Transverse colon (tissue), 4 donors: ENCODE data around the gene FGF8. TPM values are rescaled to one million over a fixed set of nuclear protein-coding genes. Genes with fewer than 3 reads are reported as not detected.

ENCODE experiments used
- DNase-seq: peaks from one replicate; pipeline ENCODE4 v3.0.0-alpha.2; 2019
- H3K27ac ChIP-seq, 4 donors: fragments of 200-600 bp; sonication (generic); 2 replicates each; pipeline ENCODE4 v1.5.1; 2016 to 2018; ENCODE audit warnings: inconsistent platforms in 4 of 4
- H3K27me3 ChIP-seq: fragments of 200-600 bp; sonication (generic); 2 replicates; pipeline ENCODE4 v1.5.1; 2017; ENCODE audit warnings: inconsistent platforms
- H3K36me3 ChIP-seq, 4 donors: fragments of 200-600 bp; sonication (generic); 2 replicates each; pipeline ENCODE4 v1.5.1; 2017 to 2019; ENCODE audit warnings: inconsistent platforms in 4 of 4
- H3K4me1 ChIP-seq, 4 donors: fragments of 200-600 bp; sonication (generic); 2 replicates each; pipeline ENCODE4 v1.5.1; 2017 to 2020; ENCODE audit warnings: inconsistent platforms in 4 of 4
- H3K4me3 ChIP-seq, 4 donors: fragments of 200-600 bp; sonication (generic); 1 replicate in 1 of 4; 2 replicates in 3 of 4; pipeline versions ENCODE4 v1.5.1 to v1.6.1; 2017 to 2019; ENCODE audit warnings: inconsistent platforms in 4 of 4
- H3K9me3 ChIP-seq, 2 donors: fragments of 200-600 bp; sonication (generic); 2 replicates each; pipeline ENCODE4 v1.5.1; 2017 to 2019; ENCODE audit warnings: inconsistent platforms in 2 of 2
- CTCF ChIP-seq, 5 experiments: fragments of 200-600 bp in 3 of 5; fragments of 450-650 bp in 2 of 5; sonication (generic) in 3 of 5; IDR thresholded peaks; 1 replicate in 2 of 5; 2 replicates in 3 of 5; pipeline ENCODE4 v1.5.1; 2016 to 2017; ENCODE audit warnings: antibody characterized with exemption in 5 of 5, inconsistent platforms in 3 of 5, mild to moderate bottlenecking in 2 of 5, moderate library complexity in 1 of 5
- EP300 ChIP-seq: sonication (generic); formaldehyde crosslinking; IDR thresholded peaks from one replicate; pipeline ENCODE4 v1.6.1; 2017; ENCODE audit warnings: antibody characterized with exemption, low read depth
- POLR2A ChIP-seq: fragments of 450-650 bp; IDR thresholded peaks from one replicate; pipeline ENCODE4 v1.6.1; 2016; ENCODE audit warnings: antibody characterized with exemption, mild to moderate bottlenecking, moderate library complexity
- POLR2AphosphoS5 ChIP-seq, 3 donors: sonication (generic); formaldehyde crosslinking; IDR thresholded peaks; one replicate each; pipeline ENCODE4 v1.6.1; 2016; ENCODE audit warnings: antibody characterized with exemption in 3 of 3
- WGBS, 2 donors: methylation state at CpG; one replicate each; pipeline ENCODE4 v1.1.5; 2018; ENCODE audit warnings: low coverage in 1 of 2; 5-methylcytosine and 5-hydroxymethylcytosine counted together
- in situ Hi-C, 4 donors: fragments of 200-750 bp; cut with MboI; loops; one replicate each; pipeline versions ENCODE4 v1.15.0 to v1.15.1; 2017; ENCODE audit warnings: low sequenced_read_pairs in 3 of 4, low pct_ligation_motif_present in 1 of 4, low pct_unique_long_range_greater_than_20kb in 1 of 4
- intact Hi-C: fragments of 100-400 bp; cut with DNase I; formaldehyde crosslinking; loops from one replicate; pipeline ENCODE4 v1.15.1; 2023; ENCODE audit warnings: low total_unique reads
- total RNA-seq, 4 donors: library from RNA; depleted of rRNA; stranded (reverse); fragments of >200 nt; gene quantifications; one replicate each; pipeline ENCODE4 v1.1.0, GENCODE V29; 2016

The FGF8 gene, protein sequence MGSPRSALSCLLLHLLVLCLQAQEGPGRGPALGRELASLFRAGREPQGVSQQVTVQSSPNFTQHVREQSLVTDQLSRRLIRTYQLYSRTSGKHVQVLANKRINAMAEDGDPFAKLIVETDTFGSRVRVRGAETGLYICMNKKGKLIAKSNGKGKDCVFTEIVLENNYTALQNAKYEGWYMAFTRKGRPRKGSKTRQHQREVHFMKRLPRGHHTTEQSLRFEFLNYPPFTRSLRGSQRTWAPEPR
- not detected for total RNA-seq

- intact Hi-C loops = no loop called here
- H3K36me3 ChIP-seq = no peaks in the 10 kb centered on the region
- H3K9me3 ChIP-seq = no peaks in the 10 kb centered on the region
- in situ Hi-C loops = no loop called here
- H3K27ac ChIP-seq = no peak within 1 kb of the TSS
- peaks cover 23 to 38% (median 37%) of the 10 kb centered on the region in 4 donors for H3K4me1 ChIP-seq
- WGBS, 2 donors = 5% methylated on average over 31 of the region's 98 CpGs; no CpG with 5 or more reads in 1 of the 2 donors
- peaks cover 85% of the 10 kb centered on the region for H3K27me3 ChIP-seq
- no peak for DNase-seq
- H3K4me3 ChIP-seq = peak within 1 kb of the TSS in 1 of 4 donors; percentile 30
- TF ChIP-seq EP300 (no peak), CTCF (IDR thresholded peaks at IDR 0.05) (no peak), POLR2AphosphoS5 (IDR thresholded peaks at IDR 0.05) (no peak), POLR2A (no peak)
Observed at GRCh38 chr10:101775273-101776160, at the start of gene FGF8. TSS of gene FGF8 (minus strand) at chr10:101776114. CDS start at chr10:101775900, 214 bp downstream.

GRCh38 chr10:101824736-101825135 lies 48.8 kb upstream of the FGF8 start:
- Histone ChIP-seq H3K4me1 (peaks cover 0 to 6% (median 2%) of the 10 kb centered on the region in 4 donors), H3K27me3 (no peaks in the 10 kb centered on the region), H3K27ac (no peak overlapping the region), H3K9me3 (no peaks in the 10 kb centered on the region), H3K36me3 (no peaks in the 10 kb centered on the region), H3K4me3 (no peak overlapping the region)
- TF ChIP-seq POLR2AphosphoS5 (IDR thresholded peaks at IDR 0.05) (no peak), POLR2A (no peak), CTCF (IDR thresholded peaks at IDR 0.05) (no peak), EP300 (no peak)
- in situ Hi-C loops (no loop called here), intact Hi-C loops (no loop called here)
- WGBS, 2 donors = 88 to 100% methylated on average over 2 of the region's 2 CpGs
- no peak for DNase-seq

DNA sequence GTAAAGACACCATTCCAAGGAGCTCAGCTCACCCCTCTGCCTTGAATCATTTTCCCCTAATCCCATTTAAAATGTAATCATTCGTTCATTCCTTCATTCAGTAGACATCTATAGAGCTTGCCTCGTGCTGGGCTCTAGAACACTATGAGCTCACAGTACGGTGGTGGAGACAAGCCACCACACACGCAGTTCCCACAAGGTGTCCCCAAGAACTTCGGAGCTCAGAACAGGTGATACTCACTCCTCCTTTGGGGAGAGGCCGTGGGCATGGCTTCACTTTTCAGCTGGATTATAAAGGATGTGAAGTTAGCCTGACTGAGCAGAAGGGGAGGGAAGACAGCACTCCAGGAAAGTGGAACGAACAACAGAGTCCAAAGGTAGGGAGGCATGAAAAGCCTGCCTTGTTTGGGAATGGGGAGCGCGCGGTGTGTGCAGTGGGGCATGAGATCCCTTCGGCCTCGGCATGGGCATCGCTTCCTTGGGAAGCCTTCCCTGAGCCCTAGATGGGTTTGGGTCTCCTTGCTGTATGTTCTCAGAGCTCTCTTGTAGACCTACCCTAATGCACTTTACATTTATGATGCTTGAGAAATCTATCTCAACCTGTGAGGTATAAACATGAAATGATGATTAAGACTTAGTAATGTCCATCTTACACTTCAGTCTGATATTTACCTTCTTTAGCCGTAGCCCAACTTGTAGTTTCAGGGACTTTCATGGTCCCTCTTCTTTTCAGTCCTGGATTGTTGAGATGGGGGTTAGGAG lies 43.1 kb upstream of the FGF8 start:
- Histone ChIP-seq H3K27me3 (no peaks in the 10 kb centered on the region), H3K27ac (peak overlapping the region; percentile 96 to 99 (median 98)), H3K36me3 (no peaks in the 10 kb centered on the region), H3K4me3 (peak overlapping the region; percentile 6 to 93 (median 56)), H3K4me1 (peaks cover 2 to 34% (median 29%) of the 10 kb centered on the region in 4 donors), H3K9me3 (no peaks in the 10 kb centered on the region)
- TF ChIP-seq POLR2AphosphoS5 (IDR thresholded peaks at IDR 0.05) = no peak
- TF ChIP-seq EP300 = no peak
- TF ChIP-seq CTCF (IDR thresholded peaks at IDR 0.05) = no peak
- no peak for TF ChIP-seq POLR2A
- intact Hi-C loops (no loop called here), in situ Hi-C loops (no loop called here)
- 28 to 40% methylated on average over 6 to 14 of the region's 14 CpGs for WGBS, 2 donors
- DNase-seq = peak; percentile 49
